ENCODE measurements around the gene OR5T1. TPM values are rescaled to one million over a fixed set of nuclear protein-coding genes. Genes with fewer than 3 reads are reported as not detected.

Gene OR5T1
- total RNA-seq, 4 donors from 2014 or later: not detected

DNA sequence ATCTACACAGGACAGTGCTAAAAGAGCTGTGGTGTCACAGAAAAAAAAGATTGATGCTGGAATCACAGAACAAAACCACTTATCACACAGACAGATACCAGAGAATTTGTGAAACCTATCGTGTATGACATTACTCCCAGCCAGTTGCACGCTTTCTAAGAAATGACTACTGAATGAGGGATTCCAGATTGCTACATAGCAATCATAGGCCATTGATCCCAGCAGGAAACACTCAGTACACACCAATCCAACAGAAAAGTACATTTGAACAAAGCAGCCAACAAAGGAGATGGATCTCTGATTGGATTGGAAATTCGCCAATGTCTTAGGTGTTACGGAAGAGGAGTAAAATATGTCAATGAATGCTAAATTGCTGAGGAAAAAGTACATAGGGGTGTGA, 22.9 kb downstream of the OR5T1 start:
- no peaks in the 10 kb centered on the region for H3K27me3 ChIP-seq
- no peak overlapping the region for H3K27ac ChIP-seq
- WGBS, 2 donors: 87% methylated on average over 4 of the region's 4 CpGs
- TF ChIP-seq POLR2A (IDR thresholded peaks at IDR 0.05) (no peak), EP300 (IDR thresholded peaks at IDR 0.05) (no peak)
- TF ChIP-seq, protein P1, sequence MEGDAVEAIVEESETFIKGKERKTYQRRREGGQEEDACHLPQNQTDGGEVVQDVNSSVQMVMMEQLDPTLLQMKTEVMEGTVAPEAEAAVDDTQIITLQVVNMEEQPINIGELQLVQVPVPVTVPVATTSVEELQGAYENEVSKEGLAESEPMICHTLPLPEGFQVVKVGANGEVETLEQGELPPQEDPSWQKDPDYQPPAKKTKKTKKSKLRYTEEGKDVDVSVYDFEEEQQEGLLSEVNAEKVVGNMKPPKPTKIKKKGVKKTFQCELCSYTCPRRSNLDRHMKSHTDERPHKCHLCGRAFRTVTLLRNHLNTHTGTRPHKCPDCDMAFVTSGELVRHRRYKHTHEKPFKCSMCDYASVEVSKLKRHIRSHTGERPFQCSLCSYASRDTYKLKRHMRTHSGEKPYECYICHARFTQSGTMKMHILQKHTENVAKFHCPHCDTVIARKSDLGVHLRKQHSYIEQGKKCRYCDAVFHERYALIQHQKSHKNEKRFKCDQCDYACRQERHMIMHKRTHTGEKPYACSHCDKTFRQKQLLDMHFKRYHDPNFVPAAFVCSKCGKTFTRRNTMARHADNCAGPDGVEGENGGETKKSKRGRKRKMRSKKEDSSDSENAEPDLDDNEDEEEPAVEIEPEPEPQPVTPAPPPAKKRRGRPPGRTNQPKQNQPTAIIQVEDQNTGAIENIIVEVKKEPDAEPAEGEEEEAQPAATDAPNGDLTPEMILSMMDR (IDR thresholded peaks at IDR 0.05): no peak
- no peaks in the 10 kb centered on the region for H3K9me3 ChIP-seq
- DNase-seq (ENCODE audit: low spot score in 2 of 2): no peak
- H3K36me3 ChIP-seq: no peaks in the 10 kb centered on the region
- no peaks in the 10 kb centered on the region for H3K4me1 ChIP-seq
- no peak overlapping the region for H3K4me3 ChIP-seq

DNA sequence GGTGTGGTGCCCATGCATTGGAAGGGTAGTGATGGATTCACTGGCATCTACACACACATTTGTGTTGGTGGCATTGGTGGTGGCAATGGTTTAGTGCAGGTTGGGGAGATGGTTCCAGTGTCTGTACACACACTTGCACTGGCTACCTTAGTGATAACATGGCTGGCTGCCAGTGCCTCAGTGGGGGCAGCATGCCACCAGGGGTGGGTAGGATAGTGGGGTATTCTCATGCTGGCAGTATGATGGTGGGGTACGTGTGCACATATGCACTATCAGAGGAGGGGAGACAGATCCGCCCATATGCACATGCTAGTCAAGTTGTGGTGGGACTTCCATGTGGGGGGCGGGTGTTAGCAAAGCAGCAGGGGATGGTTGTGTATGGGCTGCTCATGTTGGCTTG, 33.9 kb downstream of the OR5T1 start:
- Histone ChIP-seq H3K9me3 (peaks cover 0 to 8% (median 0%) of the 10 kb centered on the region in 4 donors), H3K4me3 (no peak overlapping the region), H3K27me3 (no peaks in the 10 kb centered on the region), H3K27ac (no peak overlapping the region), H3K36me3 (no peaks in the 10 kb centered on the region), H3K4me1 (no peaks in the 10 kb centered on the region)
- 94 to 98% methylated on average over 3 of the region's 3 CpGs for WGBS, 2 donors
- no peak for TF ChIP-seq EP300 (IDR thresholded peaks at IDR 0.05)
- no peak for TF ChIP-seq POLR2A (IDR thresholded peaks at IDR 0.05)
- TF ChIP-seq, protein P1 (IDR thresholded peaks at IDR 0.05): no peak
- no peak for DNase-seq (ENCODE audit: low spot score in 2 of 2)

- H3K27ac ChIP-seq: no peak within 1 kb of the TSS
- H3K36me3 ChIP-seq: no peaks in the 10 kb centered on the region
- TF ChIP-seq EP300 (IDR thresholded peaks at IDR 0.05): no peak
- no peak for TF ChIP-seq POLR2A (IDR thresholded peaks at IDR 0.05)
- TF ChIP-seq, protein P1 (IDR thresholded peaks at IDR 0.05): no peak
- H3K9me3 ChIP-seq: no peaks in the 10 kb centered on the region
- no peaks in the 10 kb centered on the region for H3K27me3 ChIP-seq
- no peak within 1 kb of the TSS for H3K4me3 ChIP-seq
- H3K4me1 ChIP-seq: no peaks in the 10 kb centered on the region
- no peak for DNase-seq (ENCODE audit: low spot score in 2 of 2)
These were observed 40.9 kb downstream of the OR5T1 start, which contains the start of gene OR8K3 for GRCh38 chr11:56314844-56315243. Gene OR8K3 (plus strand): TSS chr11:56315144. CDS start chr11:56318307, 3,163 bp downstream.

Other genes with a start within 250 kb of the OR5T1 start
- not detected for gene OR5AS1, start 246.5 kb upstream of the OR5T1 start, total RNA-seq
- not detected for gene OR8I2, start 180.8 kb upstream of the OR5T1 start, total RNA-seq
- not detected for gene OR8H2, start 170.5 kb upstream of the OR5T1 start, total RNA-seq
- not detected for gene OR8H3, start 151.8 kb upstream of the OR5T1 start, total RNA-seq
- gene OR8J3, start 134.0 kb upstream of the OR5T1 start, total RNA-seq: not detected
- gene OR8K5, start 113.8 kb upstream of the OR5T1 start, total RNA-seq: not detected
- not detected for gene OR5J2, start 97.5 kb upstream of the OR5T1 start, total RNA-seq
- not detected for gene OR5T2, start 39.9 kb upstream of the OR5T1 start, total RNA-seq
- not detected for gene OR5T3, start 21.9 kb upstream of the OR5T1 start, total RNA-seq
- gene OR8H1, start 18.1 kb downstream of the OR5T1 start, total RNA-seq: not detected
- gene OR8K3, start 41.0 kb downstream of the OR5T1 start, total RNA-seq: not detected
- gene OR8K1, start 71.9 kb downstream of the OR5T1 start, total RNA-seq: not detected
- gene OR8J1, start 80.1 kb downstream of the OR5T1 start, total RNA-seq: not detected
- not detected for gene OR8U1, start 101.5 kb downstream of the OR5T1 start, total RNA-seq
- not detected for gene OR5AL1, start 138.5 kb downstream of the OR5T1 start, total RNA-seq
- not detected for gene OR5M3, start 199.2 kb downstream of the OR5T1 start, total RNA-seq
- not detected for gene OR5M8, start 217.2 kb downstream of the OR5T1 start, total RNA-seq